Endometrium (tissue), 2 donors: ENCODE measurements around the gene BIRC5.
"Not testable (repeated sequence)": the region's sequence is repeated elsewhere in the genome, so short reads cannot be mapped to it uniquely, and the experiment has no call there.

Source experiments
- FAIRE-seq: peaks from 2 replicates; lab custom pipeline; 2012; peaks lifted over from hg19 to GRCh38; lab: Jason Lieb, UNC
- donor health status: control.
- donor health status: control.

The BIRC5 gene

GRCh38 chr17:78214016-78214705, at the start of gene BIRC5:
BIRC5 (plus strand) TSS chr17:78214253; CDS start chr17:78214317, 64 bp downstream.
- FAIRE-seq: no peak

- no peak for FAIRE-seq
Measured at GRCh38 chr17:78164748-78165607, 49.1 kb upstream of the BIRC5 start.

DNA sequence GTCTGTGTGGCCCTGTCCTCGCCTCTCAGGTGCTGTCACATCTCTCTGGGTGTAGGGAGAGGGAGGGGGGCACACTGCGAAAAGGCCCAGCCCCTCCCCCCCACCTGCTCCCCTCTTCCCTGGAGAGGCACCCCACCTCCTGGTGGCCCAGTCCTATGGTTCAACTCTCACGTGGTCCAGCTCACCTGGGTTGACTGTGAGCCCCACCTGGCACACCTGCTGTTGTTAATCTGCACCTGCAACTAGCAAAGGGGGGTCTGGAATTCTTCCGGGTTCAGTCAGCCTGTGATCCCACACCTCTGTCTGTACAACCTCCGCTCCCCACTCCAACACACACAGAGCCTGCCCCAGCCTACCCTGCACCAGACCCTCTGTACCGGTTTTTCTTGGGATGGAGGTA, 47.6 kb upstream of the BIRC5 start:
- no peak for FAIRE-seq

GRCh38 chr17:78168242-78168902, 45.7 kb upstream of the BIRC5 start, which contains the start of gene SYNGR2:
SYNGR2 (plus strand) TSS chr17:78168581; CDS start chr17:78168617, 36 bp downstream.
- FAIRE-seq: no peak

DNA sequence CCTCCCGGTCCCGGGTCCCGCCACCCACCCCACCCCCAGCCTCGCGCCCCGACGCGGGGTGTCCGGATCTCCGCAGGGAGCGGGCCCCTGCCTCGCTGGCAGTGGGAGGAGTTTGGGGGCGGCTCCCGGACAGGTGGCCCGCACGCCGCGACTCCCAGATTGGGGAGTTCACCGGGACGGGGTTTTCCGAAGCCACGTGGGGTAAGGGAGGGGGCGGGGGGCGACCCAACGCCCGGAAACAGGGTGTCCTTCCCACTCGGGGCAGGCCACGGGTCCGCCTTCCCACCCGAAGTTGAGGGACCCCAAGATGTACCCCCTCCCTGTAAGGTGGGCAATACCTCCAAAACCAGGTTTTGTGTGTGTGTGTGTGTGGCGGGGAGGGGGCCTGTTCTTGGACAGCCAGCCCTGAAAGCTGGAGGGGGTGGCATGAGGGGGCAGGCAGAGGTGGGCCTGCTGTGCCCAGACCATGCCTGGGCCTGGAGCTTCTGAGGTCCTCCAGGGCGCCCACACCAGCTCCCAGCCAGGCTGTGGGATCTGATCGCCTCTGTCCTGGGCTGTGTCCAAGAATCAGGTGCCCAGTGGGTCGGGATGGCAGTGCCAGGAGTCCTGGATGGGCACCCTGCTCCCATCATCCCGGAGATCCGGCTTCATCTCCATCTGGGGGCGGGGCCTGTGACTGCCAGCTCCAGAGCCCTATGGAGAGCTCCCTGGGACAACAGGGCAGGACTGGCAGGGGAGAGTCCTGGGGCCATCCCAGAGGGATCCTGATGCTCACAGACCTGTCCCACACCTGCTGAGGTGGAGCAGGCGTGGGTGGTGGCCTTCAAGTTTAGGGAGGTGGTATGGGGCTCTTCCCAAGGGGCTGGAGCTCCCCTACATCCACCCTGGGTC, 44.9 kb upstream of the BIRC5 start:
- FAIRE-seq: no peak

DNA sequence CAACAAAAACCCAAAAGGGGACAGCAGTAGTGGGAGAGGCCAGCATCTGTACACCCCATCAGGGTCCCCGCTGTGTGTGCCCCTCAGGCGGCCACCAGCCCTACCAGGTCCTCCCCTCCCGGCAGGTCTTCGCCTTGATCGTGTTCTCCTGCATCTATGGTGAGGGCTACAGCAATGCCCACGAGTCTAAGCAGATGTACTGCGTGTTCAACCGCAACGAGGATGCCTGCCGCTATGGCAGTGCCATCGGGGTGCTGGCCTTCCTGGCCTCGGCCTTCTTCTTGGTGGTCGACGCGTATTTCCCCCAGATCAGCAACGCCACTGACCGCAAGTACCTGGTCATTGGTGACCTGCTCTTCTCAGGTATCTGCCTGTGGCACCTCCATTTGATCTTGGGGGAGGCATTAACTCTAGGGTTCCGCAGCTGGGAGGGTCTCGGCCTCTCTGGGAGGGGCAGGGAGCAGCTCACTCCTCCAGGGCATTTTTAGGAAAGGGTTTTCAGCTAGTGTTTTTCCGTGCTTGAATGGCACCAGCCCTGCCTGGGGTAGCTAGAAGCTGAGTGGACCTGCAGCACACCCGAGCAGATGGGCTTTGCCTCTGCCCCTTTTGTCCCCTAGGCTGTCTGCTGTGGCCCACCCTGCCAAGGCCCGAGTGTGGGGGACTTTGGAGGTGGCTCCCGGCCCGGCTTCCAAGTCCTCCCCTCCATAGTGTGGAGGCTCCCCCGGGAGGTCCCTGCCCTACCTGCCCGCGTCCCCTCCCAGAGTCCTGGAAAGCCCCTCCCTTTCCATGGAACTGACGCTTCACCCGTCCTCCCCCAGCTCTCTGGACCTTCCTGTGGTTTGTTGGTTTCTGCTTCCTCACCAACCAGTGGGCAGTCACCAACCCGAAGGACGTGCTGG, 43.1 kb upstream of the BIRC5 start:
- no peak for FAIRE-seq

DNA sequence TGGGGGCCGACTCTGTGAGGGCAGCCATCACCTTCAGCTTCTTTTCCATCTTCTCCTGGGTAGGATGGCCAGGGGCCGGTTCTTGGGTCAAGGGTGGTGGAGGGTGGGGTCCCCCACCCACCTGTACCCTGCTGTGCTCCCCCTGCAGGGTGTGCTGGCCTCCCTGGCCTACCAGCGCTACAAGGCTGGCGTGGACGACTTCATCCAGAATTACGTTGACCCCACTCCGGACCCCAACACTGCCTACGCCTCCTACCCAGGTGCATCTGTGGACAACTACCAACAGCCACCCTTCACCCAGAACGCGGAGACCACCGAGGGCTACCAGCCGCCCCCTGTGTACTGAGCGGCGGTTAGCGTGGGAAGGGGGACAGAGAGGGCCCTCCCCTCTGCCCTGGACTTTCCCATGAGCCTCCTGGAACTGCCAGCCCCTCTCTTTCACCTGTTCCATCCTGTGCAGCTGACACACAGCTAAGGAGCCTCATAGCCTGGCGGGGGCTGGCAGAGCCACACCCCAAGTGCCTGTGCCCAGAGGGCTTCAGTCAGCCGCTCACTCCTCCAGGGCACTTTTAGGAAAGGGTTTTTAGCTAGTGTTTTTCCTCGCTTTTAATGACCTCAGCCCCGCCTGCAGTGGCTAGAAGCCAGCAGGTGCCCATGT, 42.3 kb upstream of the BIRC5 start:
- FAIRE-seq: not testable (repeated sequence)

DNA sequence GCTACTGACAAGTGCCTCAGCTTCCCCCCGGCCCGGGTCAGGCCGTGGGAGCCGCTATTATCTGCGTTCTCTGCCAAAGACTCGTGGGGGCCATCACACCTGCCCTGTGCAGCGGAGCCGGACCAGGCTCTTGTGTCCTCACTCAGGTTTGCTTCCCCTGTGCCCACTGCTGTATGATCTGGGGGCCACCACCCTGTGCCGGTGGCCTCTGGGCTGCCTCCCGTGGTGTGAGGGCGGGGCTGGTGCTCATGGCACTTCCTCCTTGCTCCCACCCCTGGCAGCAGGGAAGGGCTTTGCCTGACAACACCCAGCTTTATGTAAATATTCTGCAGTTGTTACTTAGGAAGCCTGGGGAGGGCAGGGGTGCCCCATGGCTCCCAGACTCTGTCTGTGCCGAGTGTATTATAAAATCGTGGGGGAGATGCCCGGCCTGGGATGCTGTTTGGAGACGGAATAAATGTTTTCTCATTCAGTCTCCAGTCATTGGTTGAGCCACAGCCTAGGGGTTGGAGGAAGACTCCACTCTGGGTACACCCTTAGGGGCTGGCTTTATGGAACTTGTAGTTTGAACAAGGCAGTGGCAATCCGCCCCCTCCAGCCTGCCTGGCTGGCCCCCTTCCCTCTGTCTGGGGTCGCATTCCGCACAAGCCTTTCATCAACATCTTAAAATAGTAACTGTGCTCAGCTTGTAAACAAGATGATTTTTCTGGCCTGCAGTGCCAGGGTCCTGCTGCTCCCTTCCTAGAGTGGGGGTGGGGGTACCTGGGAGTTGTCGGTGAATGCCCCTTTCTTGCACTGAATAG, 41.6 kb upstream of the BIRC5 start:
- no peak for FAIRE-seq

GRCh38 chr17:78173097-78173715, 40.8 kb upstream of the BIRC5 start:
- no peak for FAIRE-seq

GRCh38 chr17:78174346-78174869, 39.6 kb upstream of the BIRC5 start:
- no peak for FAIRE-seq

DNA sequence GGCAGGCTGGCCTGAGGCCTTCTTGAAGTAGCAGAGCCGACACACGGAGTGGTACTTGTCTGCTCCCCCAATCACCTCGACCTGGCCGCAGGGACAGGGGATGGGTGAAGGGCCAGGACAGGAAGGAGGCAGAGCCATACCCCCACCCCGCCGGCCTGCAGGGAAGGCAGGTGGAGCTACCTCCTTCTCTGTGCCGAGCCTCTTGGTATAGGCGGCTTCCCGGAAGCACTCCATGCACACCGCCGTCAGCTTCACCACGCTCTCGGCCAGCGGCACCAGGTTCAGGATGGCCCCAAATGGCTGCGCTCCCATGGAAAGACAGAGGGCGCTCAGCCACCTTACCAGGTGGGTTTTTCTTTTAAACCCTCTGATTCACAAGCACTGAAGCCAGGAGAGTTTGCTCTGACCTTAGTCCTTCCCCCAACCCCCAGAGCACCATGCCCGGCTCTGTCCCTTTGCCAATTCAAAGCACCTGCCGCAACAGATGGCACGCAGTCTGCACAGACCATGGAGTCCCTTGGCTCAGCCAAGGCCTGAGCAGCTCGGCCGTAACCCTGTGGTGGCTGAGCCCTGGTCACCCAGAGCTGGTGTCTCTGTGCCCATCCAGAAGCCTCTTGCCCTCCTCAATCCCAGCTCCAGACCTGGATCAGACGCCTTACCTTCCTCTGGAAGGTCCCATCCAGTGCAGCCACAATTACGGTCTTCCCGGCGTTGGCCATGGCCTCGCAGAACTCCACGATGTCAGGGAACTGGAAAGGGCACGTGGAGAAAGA, 39.0 kb upstream of the BIRC5 start:
- FAIRE-seq: no peak

DNA sequence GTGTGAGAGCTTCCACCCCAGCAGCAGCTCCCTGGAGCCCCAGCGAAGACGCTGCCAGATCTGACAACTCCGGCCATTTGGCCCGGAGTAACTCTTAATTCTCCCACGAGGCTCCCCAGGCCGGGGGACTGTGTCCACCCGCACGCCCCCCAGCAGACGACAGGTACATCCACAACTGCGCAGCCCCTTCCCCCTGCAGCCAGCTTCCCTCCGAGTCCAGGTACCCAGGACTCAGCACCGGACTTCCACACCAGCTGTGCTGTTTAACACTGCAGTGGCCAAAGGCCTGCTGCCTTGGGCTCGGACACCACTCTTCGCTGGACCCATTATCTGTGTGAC, 38.4 kb upstream of the BIRC5 start:
- FAIRE-seq: no peak

- FAIRE-seq: no peak
Measured at GRCh38 chr17:78176548-78177025, 37.5 kb upstream of the BIRC5 start.

DNA sequence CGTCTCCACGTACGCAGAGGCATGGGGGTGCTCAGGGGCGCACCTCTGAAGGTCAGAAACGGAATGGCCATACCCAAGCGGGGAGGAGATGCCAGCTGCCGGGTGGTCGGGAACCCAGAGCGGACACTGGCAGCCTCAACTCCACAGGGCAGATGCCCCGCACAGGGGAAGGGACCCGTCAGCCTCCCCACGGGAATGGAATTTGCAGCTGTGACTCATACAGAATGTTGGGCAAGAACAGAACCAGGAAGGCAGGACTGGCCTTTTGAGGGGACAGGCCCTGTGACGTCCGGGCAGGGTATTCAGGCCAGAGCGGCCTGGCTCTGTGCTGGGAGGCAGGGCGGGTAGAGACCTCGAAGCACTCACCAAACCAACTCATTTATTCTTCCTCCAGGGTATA, 34.7 kb upstream of the BIRC5 start:
- no peak for FAIRE-seq

GRCh38 chr17:78180083-78180482, 34.0 kb upstream of the BIRC5 start:
- no peak for FAIRE-seq

GRCh38 chr17:78180508-78180907, 33.5 kb upstream of the BIRC5 start:
- no peak for FAIRE-seq

- FAIRE-seq: no peak
Measured at GRCh38 chr17:78182504-78182903, 31.5 kb upstream of the BIRC5 start.

- FAIRE-seq: no peak
Measured at GRCh38 chr17:78183916-78184315, 30.1 kb upstream of the BIRC5 start.
